K562 (cell line): ENCODE measurements around the gene ABCF2. TPM values are rescaled to one million over a fixed set of nuclear protein-coding genes. Genes with fewer than 3 reads are reported as not detected.

Source experiments
- ATAC-seq: fragments of 200-7000 bp; cut with Tn5 transposase; 3 replicates; pipeline ENCODE4 v1.9.1; 2020; ENCODE audit warnings: moderate library complexity
- BruUV-seq: library from RNA; stranded (reverse); fragments of 400-500 nt; replicated peaks from 2 replicates; lab custom pipeline; 2021; lab: Mats Ljungman, UMichigan
- CTCF ChIA-PET: fragments of 300-600 bp; formaldehyde crosslinking; extraction: SDS; loops from one replicate; lab custom pipeline; 2021; ENCODE audit warnings: low intra/inter-chr PET ratio; lab: Yijun Ruan, JAX
- POLR2A ChIA-PET: fragments of 300-600, 350-650 bp; sonication (Branson Sonifier 250); formaldehyde crosslinking; extraction: SDS; loops from one replicate; lab custom pipeline; 2021; ENCODE audit warnings: antibody characterized with exemption, inconsistent platforms; lab: Yijun Ruan, JAX
- DNase-seq, 4 experiments: peaks; one replicate each; pipeline versions ENCODE4 v3.0.0 to v3.0.0-alpha.2; 2011 to 2018; ENCODE audit warnings: low spot score in 3 of 4, mixed read lengths in 3 of 4; ENCODE audit errors: extremely low read depth in 1 of 4
- FAIRE-seq: peaks from 2 replicates; lab custom pipeline; 2011; peaks lifted over from hg19 to GRCh38; lab: Jason Lieb, UNC
- H2AFZ ChIP-seq: 2 replicates; pipeline ENCODE4 v1.6.0; 2011; ENCODE audit warnings: low read depth, low read length, control low read depth, inconsistent platforms
- H3K27ac ChIP-seq: fragments of 200-600 bp; 3 replicates; pipeline ENCODE4 v1.8.0; 2011; ENCODE audit warnings: low read depth, mild to moderate bottlenecking, control low read depth, inconsistent platforms, low read length, moderate library complexity, mixed read lengths; ENCODE audit errors: extremely low read depth
- H3K27me3 ChIP-seq, 2 experiments: fragments of 300-600 bp in 1 of 2; 2 replicates in 1 of 2; 3 replicates in 1 of 2; pipeline versions ENCODE4 v1.6.0 to v1.8.0; 2011; ENCODE audit warnings: inconsistent platforms in 2 of 2, low read length in 2 of 2, mild to moderate bottlenecking in 1 of 2, mixed read lengths in 1 of 2, moderate library complexity in 1 of 2; ENCODE audit not compliant: control insufficient read depth in 2 of 2, insufficient read depth in 2 of 2
- H3K36me3 ChIP-seq: fragments of 300-600 bp; 3 replicates; pipeline ENCODE4 v1.8.0; 2011; ENCODE audit warnings: mild to moderate bottlenecking, low read length, inconsistent platforms; ENCODE audit not compliant: control insufficient read depth, insufficient read depth
- H3K4me1 ChIP-seq, 2 experiments: fragments of 200-600 bp in 1 of 2; replicated peaks in 1 of 2; 2 replicates in 1 of 2; 3 replicates in 1 of 2; pipeline versions ENCODE4 v1.5.1 to v1.8.0; 2011; ENCODE audit warnings: inconsistent platforms in 2 of 2, low read length in 2 of 2, mild to moderate bottlenecking in 1 of 2, mixed read lengths in 1 of 2, moderate library complexity in 1 of 2; ENCODE audit not compliant: control insufficient read depth in 2 of 2, insufficient read depth in 2 of 2
- H3K4me2 ChIP-seq: 2 replicates; pipeline ENCODE4 v1.6.1; 2011; ENCODE audit warnings: low read length, control low read depth, inconsistent platforms, mixed read lengths; ENCODE audit not compliant: insufficient read depth
- H3K4me3 ChIP-seq: fragments of 200-600 bp; sonication (generic), shearing (Covaris generic); 2 replicates; pipeline ENCODE4 v1.5.1; 2016; ENCODE audit warnings: control low read depth, inconsistent platforms
- H3K79me2 ChIP-seq: fragments of 200-600 bp; 3 replicates; pipeline ENCODE4 v1.8.0; 2011; ENCODE audit warnings: low read length, inconsistent platforms; ENCODE audit not compliant: control insufficient read depth, insufficient read depth
- H3K9ac ChIP-seq, 2 experiments: 2 replicates each; pipeline versions ENCODE4 v1.6.0 to v1.6.1; 2011; ENCODE audit warnings: low read depth in 2 of 2, low read length in 2 of 2, control low read depth in 1 of 2, inconsistent platforms in 1 of 2, mild to moderate bottlenecking in 1 of 2, mixed read lengths in 1 of 2; ENCODE audit not compliant: insufficient read depth in 1 of 2
- H3K9me1 ChIP-seq: one replicate; pipeline ENCODE4 v1.6.0; 2011; ENCODE audit warnings: inconsistent platforms, mild to moderate bottlenecking, low read length, moderate library complexity; ENCODE audit not compliant: control insufficient read depth, insufficient read depth
- H3K9me3 ChIP-seq: replicated peaks from 2 replicates; pipeline ENCODE4 v1.5.1; 2011; ENCODE audit warnings: low read depth, low read length, inconsistent platforms; ENCODE audit not compliant: control insufficient read depth, insufficient read depth
- H4K20me1 ChIP-seq: replicated peaks from 2 replicates; pipeline ENCODE4 v1.6.1; 2011; ENCODE audit warnings: low read length, inconsistent platforms, mixed read lengths; ENCODE audit not compliant: control insufficient read depth, insufficient read depth
- CHAMP1 ChIP-seq: fragments of 450-650 bp; IDR thresholded peaks from 2 replicates; pipeline ENCODE4 v1.6.1; 2016; ENCODE audit warnings: mild to moderate bottlenecking
- HDAC6 ChIP-seq: IDR thresholded peaks from 2 replicates; pipeline ENCODE4 v1.6.1; 2012; ENCODE audit warnings: low read depth, mild to moderate bottlenecking, control low read depth, inconsistent platforms, low read length, moderate library complexity
- SNIP1 ChIP-seq: fragments of 450-650 bp; IDR thresholded peaks from 2 replicates; pipeline ENCODE4 v1.7.1; 2017; ENCODE audit warnings: low read depth, mild to moderate bottlenecking
- SREBF1 ChIP-seq: fragments of 150-350 bp; IDR thresholded peaks from 2 replicates; pipeline ENCODE4 v1.6.1; 2014; ENCODE audit warnings: antibody characterized with exemption, low read depth, low read length, borderline replicate concordance
- WGBS: fragments of 100-300 bp; shearing (Covaris generic); methylation state at CpG from one replicate; pipeline ENCODE4 v1.1.6; 2016; ENCODE audit warnings: low coverage, mixed read lengths; ENCODE audit not compliant: insufficient coverage; ENCODE audit errors: missing lambda C conversion rate; 5-methylcytosine and 5-hydroxymethylcytosine counted together
- in situ Hi-C: fragments of 300-500 bp; cut with MboI; formaldehyde crosslinking; loops from 4 replicates; pipeline ENCODE4 v1.15.0; 2018; ENCODE audit warnings: inconsistent platforms, mixed read lengths
- intact Hi-C: fragments of 100-400 bp; cut with micrococcal nuclease; formaldehyde crosslinking; loops from 2 replicates; pipeline ENCODE4 v1.14.2; 2022
- polyA plus RNA-seq, 8 experiments: library from polyadenylated mRNA; depleted of rRNA in 4 of 8; stranded (reverse) in 5 of 8; unstranded in 3 of 8; fragments of >200 nt; fragmentation: Nextera tagmentation in 2 of 8; fragmentation: Illumina TruSeq in 1 of 8; extraction: Ambion mirVana in 2 of 8; extraction: Trizol in 1 of 8; gene quantifications; 2 replicates each; pipeline versions ENCODE4 v1.2.1 to v1.2.3, GENCODE V29; 2011 to 2014; ENCODE audit warnings: inconsistent platforms in 1 of 8, missing spikeins in 1 of 8
- total RNA-seq, 7 experiments: library from RNA; depleted of rRNA in 6 of 7; stranded (reverse); fragments of >200 nt in 6 of 7; fragmentation: Illumina TruSeq in 2 of 7; extraction: Trizol in 2 of 7; gene quantifications; 2 replicates each; pipeline versions ENCODE4 v1.2.1 to v1.2.3, GENCODE V29; 2011 to 2021; ENCODE audit warnings: low replicate concordance in 1 of 7
- TF ChIP-seq, protein P1 (sequence below): fragments of 450-650 bp; formaldehyde crosslinking; conservative IDR thresholded peaks from 2 replicates; pipeline ENCODE4 v1.4.0; 2022; ENCODE audit warnings: mild to moderate bottlenecking, missing genetic modification characterization

Gene ABCF2
- total and polyA plus RNA-seq, 9 of the 15 experiments (the other 6 are each of a cell fraction or from before 2014, with no cell fraction given), result 62.1 to 224 (median 113) TPM

GRCh38 chr7:151269511-151269910, 42.5 kb upstream of the ABCF2 start:
- H3K36me3 ChIP-seq, result no peaks in the 10 kb centered on the region
- H3K4me2 ChIP-seq, result no peak overlapping the region
- H4K20me1 ChIP-seq, result peaks cover 11% of the 10 kb centered on the region
- H3K9ac ChIP-seq, result no peak overlapping the region
- no peaks in the 10 kb centered on the region for H3K9me3 ChIP-seq
- no TSS peak for BruUV-seq
- under 1% methylated on average over 10 of the region's 10 CpGs for WGBS
- peaks cover 6% of the 10 kb centered on the region for H3K9me1 ChIP-seq
- POLR2A ChIA-PET, result interaction anchor here (0.7 kb wide), 2 partner anchors 8 to 224 kb away, joined by 3 read pairs; no protein-coding TSS in a partner anchor
- DNase-seq (no peak), FAIRE-seq (no peak), ATAC-seq (no peak)
- H3K4me1 ChIP-seq, result peaks cover 16 to 20% of the 10 kb centered on the region in 2 experiments; a peak in 4 of 5 replicates
- no peak overlapping the region for H2AFZ ChIP-seq
- peaks cover 23 to 86% of the 10 kb centered on the region in 2 experiments; a peak in 4 of 5 replicates for H3K27me3 ChIP-seq
- no peaks in the 10 kb centered on the region for H3K79me2 ChIP-seq
- CTCF ChIA-PET, result no interaction called here
- TF ChIP-seq, protein P1, sequence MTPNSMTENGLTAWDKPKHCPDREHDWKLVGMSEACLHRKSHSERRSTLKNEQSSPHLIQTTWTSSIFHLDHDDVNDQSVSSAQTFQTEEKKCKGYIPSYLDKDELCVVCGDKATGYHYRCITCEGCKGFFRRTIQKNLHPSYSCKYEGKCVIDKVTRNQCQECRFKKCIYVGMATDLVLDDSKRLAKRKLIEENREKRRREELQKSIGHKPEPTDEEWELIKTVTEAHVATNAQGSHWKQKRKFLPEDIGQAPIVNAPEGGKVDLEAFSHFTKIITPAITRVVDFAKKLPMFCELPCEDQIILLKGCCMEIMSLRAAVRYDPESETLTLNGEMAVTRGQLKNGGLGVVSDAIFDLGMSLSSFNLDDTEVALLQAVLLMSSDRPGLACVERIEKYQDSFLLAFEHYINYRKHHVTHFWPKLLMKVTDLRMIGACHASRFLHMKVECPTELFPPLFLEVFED (CRISPR knock-in tag), result no peak
- no peak for TF ChIP-seq SNIP1
- no peak for TF ChIP-seq SREBF1
- TF ChIP-seq HDAC6, result no peak
- no peak for TF ChIP-seq CHAMP1
- in situ Hi-C loops (no loop called here), intact Hi-C loops (no loop called here)
- no peak overlapping the region for H3K4me3 ChIP-seq
- H3K27ac ChIP-seq, result no peak overlapping the region
